Measurements from ENCODE around the gene ADARB1.

The ADARB1 gene

GRCh38 chr21:45178971-45179370, 104.6 kb downstream of the ADARB1 start:
- Mint-ChIP-seq H3K9me3 (no peaks in the 10 kb centered on the region), H3K4me1 (no peaks in the 10 kb centered on the region), H3K36me3 (ENCODE audit: low read depth) (peaks cover 31% of the 10 kb centered on the region), H3K4me3 (no peak overlapping the region), H3K27ac (no peak overlapping the region), H3K27me3 (no peaks in the 10 kb centered on the region)
- no peak for ATAC-seq
- DNase-seq: no peak

- peaks cover 33% of the 10 kb centered on the region for H3K36me3 Mint-ChIP-seq (ENCODE audit: low read depth)
- DNase-seq (no peak), ATAC-seq (no peak)
- no peaks in the 10 kb centered on the region for H3K9me3 Mint-ChIP-seq
- no peaks in the 10 kb centered on the region for H3K4me1 Mint-ChIP-seq
- H3K27ac Mint-ChIP-seq: no peak overlapping the region
- H3K27me3 Mint-ChIP-seq: no peaks in the 10 kb centered on the region
- H3K4me3 Mint-ChIP-seq: no peak overlapping the region
These were observed 105.3 kb downstream of the ADARB1 start for GRCh38 chr21:45179568-45180245.

GRCh38 chr21:45180246-45180599, 105.8 kb downstream of the ADARB1 start:
- ATAC-seq (no peak), DNase-seq (no peak)
- Mint-ChIP-seq H3K9me3 (no peaks in the 10 kb centered on the region), H3K27me3 (no peaks in the 10 kb centered on the region), H3K4me3 (no peak overlapping the region), H3K36me3 (ENCODE audit: low read depth) (peaks cover 37% of the 10 kb centered on the region), H3K27ac (no peak overlapping the region), H3K4me1 (no peaks in the 10 kb centered on the region)

GRCh38 chr21:45182958-45183357, 108.6 kb downstream of the ADARB1 start:
- Mint-ChIP-seq H3K9me3 (peaks cover 19% of the 10 kb centered on the region), H3K4me1 (no peaks in the 10 kb centered on the region), H3K36me3 (ENCODE audit: low read depth) (peaks cover 51% of the 10 kb centered on the region), H3K4me3 (no peak overlapping the region), H3K27me3 (no peaks in the 10 kb centered on the region), H3K27ac (no peak overlapping the region)
- DNase-seq: no peak
- ATAC-seq: no peak

- Mint-ChIP-seq H3K9me3 (peaks cover 25% of the 10 kb centered on the region), H3K27me3 (no peaks in the 10 kb centered on the region), H3K4me1 (no peaks in the 10 kb centered on the region), H3K36me3 (ENCODE audit: low read depth) (peaks cover 58% of the 10 kb centered on the region), H3K4me3 (no peak overlapping the region), H3K27ac (no peak overlapping the region)
- DNase-seq (no peak), ATAC-seq (no peak)
These were observed 109.5 kb downstream of the ADARB1 start for GRCh38 chr21:45183852-45184251.

- H3K36me3 Mint-ChIP-seq (ENCODE audit: low read depth): peaks cover 68% of the 10 kb centered on the region
- H3K27me3 Mint-ChIP-seq: no peaks in the 10 kb centered on the region
- peaks cover 35% of the 10 kb centered on the region for H3K9me3 Mint-ChIP-seq
- H3K27ac Mint-ChIP-seq: no peak overlapping the region
- no peak overlapping the region for H3K4me3 Mint-ChIP-seq
- H3K4me1 Mint-ChIP-seq: no peaks in the 10 kb centered on the region
- ATAC-seq (no peak), DNase-seq (no peak)
These were observed 110.5 kb downstream of the ADARB1 start for GRCh38 chr21:45184869-45185268.

GRCh38 chr21:45186709-45187108, 112.3 kb downstream of the ADARB1 start:
- Mint-ChIP-seq H3K27ac (no peak overlapping the region), H3K4me3 (no peak overlapping the region), H3K9me3 (peaks cover 39% of the 10 kb centered on the region), H3K36me3 (ENCODE audit: low read depth) (peaks cover 75% of the 10 kb centered on the region), H3K4me1 (no peaks in the 10 kb centered on the region), H3K27me3 (no peaks in the 10 kb centered on the region)
- no peak for ATAC-seq
- DNase-seq: no peak

- no peaks in the 10 kb centered on the region for H3K4me1 Mint-ChIP-seq
- no peak overlapping the region for H3K27ac Mint-ChIP-seq
- ATAC-seq (no peak), DNase-seq (no peak)
- H3K4me3 Mint-ChIP-seq: no peak overlapping the region
- H3K36me3 Mint-ChIP-seq (ENCODE audit: low read depth): peaks cover 76% of the 10 kb centered on the region
- no peaks in the 10 kb centered on the region for H3K27me3 Mint-ChIP-seq
- peaks cover 39% of the 10 kb centered on the region for H3K9me3 Mint-ChIP-seq
These were observed 113.3 kb downstream of the ADARB1 start for GRCh38 chr21:45187646-45188045.

- H3K4me1 Mint-ChIP-seq: no peaks in the 10 kb centered on the region
These were observed 115.6 kb downstream of the ADARB1 start for GRCh38 chr21:45190013-45190412.

GRCh38 chr21:45192332-45192731, 118.0 kb downstream of the ADARB1 start:
- Mint-ChIP-seq H3K9me3 (peaks cover 25% of the 10 kb centered on the region), H3K36me3 (ENCODE audit: low read depth) (peaks cover 70% of the 10 kb centered on the region), H3K4me1 (no peaks in the 10 kb centered on the region), H3K27me3 (no peaks in the 10 kb centered on the region), H3K27ac (no peak overlapping the region), H3K4me3 (no peak overlapping the region)
- no peak for DNase-seq
- no peak for ATAC-seq

More at GRCh38 chr21:45190013-45190412, 115.6 kb downstream of the ADARB1 start:
- Mint-ChIP-seq H3K4me3 (no peak overlapping the region), H3K9me3 (peaks cover 39% of the 10 kb centered on the region), H3K27me3 (no peaks in the 10 kb centered on the region), H3K36me3 (ENCODE audit: low read depth) (peaks cover 81% of the 10 kb centered on the region), H3K27ac (no peak overlapping the region)
- DNase-seq: no peak
- ATAC-seq: no peak

GRCh38 chr21:45196620-45197019, 122.2 kb downstream of the ADARB1 start:
- Mint-ChIP-seq H3K4me3 (no peak overlapping the region), H3K27ac (no peak overlapping the region), H3K27me3 (no peaks in the 10 kb centered on the region), H3K4me1 (no peaks in the 10 kb centered on the region), H3K9me3 (no peaks in the 10 kb centered on the region), H3K36me3 (ENCODE audit: low read depth) (peaks cover 36% of the 10 kb centered on the region)
- no peak for ATAC-seq
- DNase-seq: no peak

- Mint-ChIP-seq H3K36me3 (ENCODE audit: low read depth) (peaks cover 18% of the 10 kb centered on the region), H3K4me3 (no peak overlapping the region), H3K27me3 (no peaks in the 10 kb centered on the region), H3K9me3 (no peaks in the 10 kb centered on the region), H3K4me1 (no peaks in the 10 kb centered on the region), H3K27ac (no peak overlapping the region)
- ATAC-seq (no peak), DNase-seq (no peak)
These were observed 124.8 kb downstream of the ADARB1 start for GRCh38 chr21:45199201-45199600.

- no peak for DNase-seq
- H3K27ac Mint-ChIP-seq: no peak overlapping the region
- no peaks in the 10 kb centered on the region for H3K4me1 Mint-ChIP-seq
- peaks cover 22% of the 10 kb centered on the region for H3K36me3 Mint-ChIP-seq (ENCODE audit: low read depth)
- no peak overlapping the region for H3K4me3 Mint-ChIP-seq
- no peak for ATAC-seq
- H3K9me3 Mint-ChIP-seq: no peaks in the 10 kb centered on the region
- no peaks in the 10 kb centered on the region for H3K27me3 Mint-ChIP-seq
These were observed 125.7 kb downstream of the ADARB1 start for GRCh38 chr21:45200031-45200430.

- no peak overlapping the region for H3K4me3 Mint-ChIP-seq
- no peaks in the 10 kb centered on the region for H3K4me1 Mint-ChIP-seq
- H3K27me3 Mint-ChIP-seq: no peaks in the 10 kb centered on the region
- peaks cover 18% of the 10 kb centered on the region for H3K36me3 Mint-ChIP-seq (ENCODE audit: low read depth)
- no peak for ATAC-seq
- H3K9me3 Mint-ChIP-seq: no peaks in the 10 kb centered on the region
- H3K27ac Mint-ChIP-seq: no peak overlapping the region
- no peak for DNase-seq
These were observed 126.4 kb downstream of the ADARB1 start for GRCh38 chr21:45200581-45201296.

GRCh38 chr21:45202344-45202743, 128.0 kb downstream of the ADARB1 start:
- no peaks in the 10 kb centered on the region for H3K9me3 Mint-ChIP-seq
- H3K27me3 Mint-ChIP-seq: no peaks in the 10 kb centered on the region
- peaks cover 18% of the 10 kb centered on the region for H3K36me3 Mint-ChIP-seq (ENCODE audit: low read depth)
- H3K4me3 Mint-ChIP-seq: no peak overlapping the region
- DNase-seq (no peak), ATAC-seq (no peak)
- peaks cover 1% of the 10 kb centered on the region for H3K4me1 Mint-ChIP-seq
- H3K27ac Mint-ChIP-seq: no peak overlapping the region

Data from activated naive CD8-positive, alpha-beta T cell treated with anti-CD3 and anti-CD28 coated beads, Interleukin-2, amount 50 U/mL, for 24 hours (primary cell).